NT2/D1 (cell line): ENCODE measurements around the gene ZAR1L.
"Not testable (repeated sequence)": the region's sequence is repeated elsewhere in the genome, so short reads cannot be mapped to it uniquely, and the experiment has no call there.

Source experiments
- YY1 ChIP-seq: IDR thresholded peaks from 2 replicates; pipeline ENCODE4 v1.6.1; 2011; ENCODE audit not compliant: insufficient read length, insufficient read depth
- ZNF274 ChIP-seq: IDR thresholded peaks from 2 replicates; pipeline ENCODE4 v1.6.1; 2011; ENCODE audit warnings: mild to moderate bottlenecking, low read depth, low read length

GRCh38 chr13:32350839-32351441, 35.8 kb upstream of the ZAR1L start:
- TF ChIP-seq YY1, ZNF274: not testable (repeated sequence)
